Activated CD4-positive, alpha-beta T cell treated with anti-CD3 and anti-CD28 coated beads, Interleukin-2, amount 50 U/mL, for 1 hour (primary cell): ENCODE results near the gene TBRG4.
"Not testable (repeated sequence)": the region's sequence is repeated elsewhere in the genome, so short reads cannot be mapped to it uniquely, and the experiment has no call there.

Source experiments
- DNase-seq: peaks from one replicate; pipeline ENCODE4 v3.0.0-alpha.2; 2020

TBRG4 gene

GRCh38 chr7:45111298-45112223, at the start of gene TBRG4:
Gene TBRG4 (minus strand): TSS chr7:45111697. CDS start chr7:45109237, 2,460 bp downstream.
- DNase-seq: peak; percentile 94

DNA sequence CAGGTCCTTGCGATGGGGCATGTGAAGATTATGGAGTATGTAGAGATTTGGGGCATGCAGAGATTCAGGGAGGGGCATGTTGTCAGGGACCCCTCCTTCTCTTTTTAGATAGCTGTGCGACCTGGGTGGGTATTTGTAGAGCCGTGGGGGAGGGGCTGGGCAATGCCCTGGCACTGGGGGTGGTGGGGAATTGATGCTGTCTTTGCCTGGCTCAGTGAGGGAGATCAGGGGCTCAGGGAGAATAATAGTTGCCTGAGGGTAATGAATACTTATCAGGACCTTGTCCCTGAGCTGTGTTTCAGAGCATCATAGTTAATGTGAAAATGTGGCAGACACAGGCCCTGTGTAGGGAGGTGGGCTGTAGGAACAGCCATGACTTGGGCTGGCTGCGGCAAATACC, 49.6 kb upstream of the TBRG4 start:
- DNase-seq: no peak

DNA sequence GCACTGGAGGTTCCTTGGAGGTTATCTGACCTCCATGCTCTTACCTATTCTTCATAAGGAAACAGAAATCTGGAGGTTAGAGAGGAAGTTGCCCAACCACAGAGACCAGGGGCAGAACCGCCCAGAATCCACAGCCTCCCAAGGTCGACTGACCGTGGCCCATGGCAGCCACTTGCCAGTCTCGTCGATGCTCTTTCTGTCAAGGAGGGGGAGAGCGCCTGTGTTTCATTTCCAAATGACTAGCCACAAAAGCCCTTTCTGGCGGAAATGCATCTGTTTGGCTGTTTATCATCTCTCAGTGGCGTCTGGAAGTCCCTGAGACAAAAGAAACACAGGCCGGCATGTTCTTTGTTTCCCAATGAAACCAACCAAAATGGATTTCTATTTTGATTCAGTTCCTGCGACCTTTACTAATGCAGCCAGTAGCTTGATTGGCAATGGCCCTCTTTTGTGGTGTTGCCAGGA, 49.0 kb upstream of the TBRG4 start:
- no peak for DNase-seq

DNA sequence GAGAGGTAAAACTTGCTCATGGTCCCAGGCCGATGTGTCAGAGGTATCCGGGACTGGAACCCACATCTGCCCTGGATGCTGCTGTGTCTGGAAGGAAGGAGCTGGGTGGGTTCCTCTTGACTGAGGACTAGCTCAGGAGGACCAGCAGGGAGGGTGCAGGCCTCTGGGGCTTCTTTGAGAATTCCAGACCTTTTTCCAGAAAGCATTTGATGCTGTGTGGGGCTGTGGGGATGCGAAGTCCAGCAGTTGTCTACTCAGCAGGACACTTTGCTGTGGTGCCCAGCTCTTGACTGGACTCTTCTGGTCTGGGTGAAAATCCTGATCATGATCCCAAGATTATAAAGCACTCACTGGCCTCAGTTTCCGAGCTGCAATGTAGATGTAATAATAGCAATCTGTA, 47.8 kb upstream of the TBRG4 start:
- no peak for DNase-seq

DNA sequence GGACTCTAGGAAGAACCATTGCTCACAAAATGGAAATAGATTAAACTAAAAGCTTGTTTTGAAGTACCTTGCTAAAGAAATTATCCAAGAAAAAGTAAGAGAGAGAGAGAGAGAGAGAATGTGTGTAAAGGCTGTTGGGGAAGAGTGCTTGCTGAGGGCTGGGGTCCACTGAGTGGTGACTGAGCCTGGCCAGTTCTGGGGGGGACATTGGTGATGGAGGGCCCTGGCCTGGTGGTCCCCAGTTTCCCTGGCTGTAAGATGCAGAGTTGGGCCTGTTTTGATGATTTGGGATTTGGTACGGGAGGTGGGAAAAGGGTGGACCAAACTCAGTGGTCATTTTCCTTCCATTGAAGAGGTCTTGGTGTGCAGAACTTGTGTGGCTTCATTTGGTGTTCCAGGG, 47.0 kb upstream of the TBRG4 start:
- DNase-seq: no peak

DNA sequence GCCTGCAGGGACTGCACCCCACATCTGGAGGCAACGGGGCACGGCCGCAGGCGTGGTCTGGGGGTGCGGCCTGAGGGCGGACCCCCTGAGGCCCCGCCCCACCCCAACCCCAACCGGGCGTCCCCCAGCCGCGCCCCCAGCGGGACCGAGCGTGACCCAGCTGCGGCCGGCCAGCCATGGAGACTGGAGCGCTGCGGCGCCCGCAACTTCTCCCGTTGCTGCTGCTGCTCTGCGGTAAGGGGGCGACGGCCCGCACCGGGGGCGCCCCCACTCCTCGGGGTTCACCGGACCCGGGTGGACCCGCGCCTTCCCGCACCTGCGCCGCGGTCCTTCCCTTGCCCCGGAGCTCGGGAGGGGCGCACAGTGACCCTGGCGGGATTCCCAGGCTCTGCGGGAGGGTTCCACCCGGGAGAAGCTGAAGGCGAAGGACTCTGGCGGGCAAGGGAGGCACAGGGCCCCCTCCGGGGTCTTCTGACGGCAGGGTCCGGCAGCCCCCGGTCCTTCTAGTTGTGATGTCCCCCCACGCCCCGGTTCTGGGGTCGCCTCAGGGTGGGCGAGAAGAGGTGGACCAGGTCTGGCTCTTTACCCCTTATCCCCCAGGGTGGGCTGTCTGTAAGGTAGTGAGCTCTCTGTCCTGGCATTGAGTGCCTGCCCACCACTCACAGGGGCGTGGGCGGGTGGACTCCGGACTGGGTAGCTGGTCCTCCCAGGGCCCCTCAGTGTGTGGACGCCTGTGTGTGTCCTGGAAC, 46.3 kb upstream of the TBRG4 start, which contains the start of gene RAMP3:
Gene RAMP3, plus strand, starts transcription at position 139 of the 749 bp plus-strand sequence. Its CDS starts 38 bp downstream, at position 177.
- no peak for DNase-seq

DNA sequence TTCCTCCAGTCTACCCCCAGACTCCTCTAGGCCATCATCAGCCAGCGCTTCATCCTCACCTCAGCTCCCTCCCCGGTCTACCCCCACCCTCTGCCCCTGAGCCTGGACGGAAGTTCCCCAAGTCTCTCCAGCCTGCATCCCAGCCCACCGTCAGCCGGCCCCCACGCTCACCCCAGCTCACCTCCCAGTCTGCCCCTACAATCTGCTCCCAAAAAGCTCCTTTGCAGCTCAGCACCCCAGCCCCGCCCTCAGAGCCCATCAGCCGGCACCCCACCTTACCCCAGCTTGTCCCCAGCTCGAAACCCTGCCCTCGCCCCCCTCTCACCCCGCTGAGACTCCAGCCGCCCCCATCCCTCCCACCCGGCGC, 45.8 kb upstream of the TBRG4 start:
- no peak for DNase-seq

- no peak for DNase-seq
Measured at GRCh38 chr7:45156516-45157272, 45.2 kb upstream of the TBRG4 start.

DNA sequence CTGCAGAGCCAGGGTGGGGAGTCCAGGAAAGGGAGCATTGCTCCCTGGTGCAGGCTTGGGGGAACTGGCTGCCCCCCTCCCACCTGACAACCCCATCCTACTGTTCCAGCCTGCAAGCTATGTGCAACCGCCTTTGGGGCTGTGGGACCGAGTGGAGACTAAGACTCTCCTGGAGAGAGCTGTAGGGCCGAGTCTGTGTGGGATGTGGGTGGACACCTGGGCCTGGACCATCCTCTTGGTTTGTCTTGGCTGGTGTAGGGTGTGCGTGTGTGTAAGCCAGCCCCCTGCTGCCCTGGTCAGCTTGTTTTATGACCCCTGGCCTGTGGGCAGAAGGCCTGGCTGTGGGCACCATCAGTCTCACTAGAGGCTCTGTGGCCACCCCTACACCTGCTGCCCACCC, 44.4 kb upstream of the TBRG4 start:
- DNase-seq: no peak

- DNase-seq: no peak
Measured at GRCh38 chr7:45155357-45155900, 43.9 kb upstream of the TBRG4 start.

DNA sequence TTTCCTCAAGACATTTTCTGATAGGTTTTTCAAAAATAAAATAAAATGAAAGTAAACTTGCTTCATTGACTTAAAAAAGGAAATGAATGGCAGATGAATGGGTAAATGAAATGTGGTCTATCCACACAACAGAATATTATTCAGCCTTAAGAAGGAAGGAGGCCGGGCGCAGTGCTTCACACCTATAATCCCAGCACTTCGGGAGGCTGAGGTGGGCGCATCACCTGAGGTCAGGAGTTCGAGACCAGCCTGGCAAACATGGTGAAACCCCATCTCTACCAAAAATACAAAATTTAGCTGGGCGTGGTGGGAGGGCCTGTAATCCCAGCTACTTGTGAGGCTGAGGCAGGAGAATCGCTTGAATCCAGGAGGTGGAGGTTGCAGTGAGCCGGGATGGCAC, 42.4 kb upstream of the TBRG4 start:
- DNase-seq: not testable (repeated sequence)

GRCh38 chr7:45153233-45153632, 41.7 kb upstream of the TBRG4 start:
- no peak for DNase-seq

DNA sequence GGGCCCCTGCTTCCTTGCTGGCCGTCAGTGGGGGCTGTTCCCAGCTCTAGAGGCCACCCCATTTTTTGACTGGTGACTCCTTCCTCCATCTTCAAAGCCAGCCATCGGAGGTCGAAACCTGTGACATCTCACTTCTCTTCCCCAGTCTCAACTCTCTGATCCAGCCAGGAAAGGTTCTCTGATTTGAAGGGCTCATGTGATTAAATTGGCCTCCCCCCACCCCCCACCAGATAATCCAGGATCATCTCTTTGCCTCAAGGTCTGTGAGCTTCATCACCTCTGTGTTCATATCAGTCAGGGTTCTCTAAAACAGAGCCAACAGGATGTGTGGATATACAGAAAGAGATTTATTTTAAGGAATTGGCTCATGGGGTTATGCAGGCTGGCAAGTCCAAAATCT, 40.5 kb upstream of the TBRG4 start:
- no peak for DNase-seq

DNA sequence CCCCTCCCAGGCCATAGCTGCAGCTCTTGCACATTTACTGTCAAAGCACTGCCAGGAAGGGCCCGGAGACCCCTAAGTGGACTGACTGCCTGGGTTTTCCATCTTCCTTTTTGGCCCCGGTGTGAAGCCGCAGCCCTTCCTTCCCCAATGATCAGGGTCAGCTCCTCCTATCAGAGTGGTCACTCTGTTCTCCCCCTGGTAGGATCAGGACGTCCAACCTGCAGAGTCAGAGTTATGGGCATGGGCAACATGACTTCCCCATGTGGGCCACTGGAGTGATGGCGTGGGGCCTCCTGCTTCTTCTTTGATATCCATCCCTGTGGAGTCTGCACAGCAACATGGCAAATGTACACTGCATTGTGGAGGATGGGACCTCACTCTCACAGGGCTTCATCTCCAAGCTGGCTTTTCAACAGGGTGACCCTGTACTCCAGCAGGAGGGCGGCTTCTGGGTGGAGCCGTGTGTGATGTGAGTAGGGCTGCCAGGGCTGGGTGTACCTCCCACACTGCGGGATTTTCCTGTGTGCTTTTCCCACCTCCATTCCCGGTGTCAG, 39.7 kb upstream of the TBRG4 start:
- DNase-seq: no peak

DNA sequence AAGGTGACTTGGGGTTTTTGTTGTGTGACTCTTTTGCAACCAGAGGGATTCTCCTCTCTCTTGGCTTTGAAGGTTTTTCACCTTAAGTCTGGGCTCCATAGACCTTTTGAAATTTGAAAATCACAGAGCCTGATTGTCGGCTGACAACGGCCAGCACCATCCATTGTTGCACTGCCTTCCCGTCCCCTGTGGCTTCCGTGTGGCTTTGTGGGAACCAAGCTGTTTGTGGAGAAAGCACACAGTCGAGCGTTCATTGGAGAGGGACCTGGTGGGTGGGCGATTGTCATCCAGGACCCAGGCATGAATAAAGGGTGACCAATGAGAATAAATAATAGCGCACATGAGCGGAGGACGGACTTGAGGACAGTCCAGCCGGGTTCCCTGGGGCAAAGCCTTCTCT, 38.7 kb upstream of the TBRG4 start:
- DNase-seq: no peak

DNA sequence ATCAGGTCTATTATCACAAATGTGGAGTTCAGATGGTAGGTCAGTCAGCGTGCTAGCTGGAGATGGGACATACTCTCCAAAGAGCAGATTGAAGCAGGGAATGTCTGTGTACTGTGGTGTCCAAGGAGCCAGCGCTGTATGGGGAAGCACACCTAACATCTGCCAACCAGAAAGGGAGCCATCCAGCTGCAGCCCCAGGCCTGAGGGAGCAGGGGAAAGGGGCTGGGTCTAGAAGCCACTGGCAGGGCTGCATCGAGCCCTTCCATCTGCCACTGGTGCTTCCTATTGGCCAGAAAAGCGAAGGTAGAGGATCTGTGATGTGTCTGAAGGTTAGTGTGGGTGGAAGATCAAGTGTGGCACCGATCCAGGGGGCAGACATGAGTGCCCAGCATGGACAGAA, 38.1 kb upstream of the TBRG4 start:
- no peak for DNase-seq

- DNase-seq: no peak
Measured at GRCh38 chr7:45148653-45148973, 37.1 kb upstream of the TBRG4 start.

DNA sequence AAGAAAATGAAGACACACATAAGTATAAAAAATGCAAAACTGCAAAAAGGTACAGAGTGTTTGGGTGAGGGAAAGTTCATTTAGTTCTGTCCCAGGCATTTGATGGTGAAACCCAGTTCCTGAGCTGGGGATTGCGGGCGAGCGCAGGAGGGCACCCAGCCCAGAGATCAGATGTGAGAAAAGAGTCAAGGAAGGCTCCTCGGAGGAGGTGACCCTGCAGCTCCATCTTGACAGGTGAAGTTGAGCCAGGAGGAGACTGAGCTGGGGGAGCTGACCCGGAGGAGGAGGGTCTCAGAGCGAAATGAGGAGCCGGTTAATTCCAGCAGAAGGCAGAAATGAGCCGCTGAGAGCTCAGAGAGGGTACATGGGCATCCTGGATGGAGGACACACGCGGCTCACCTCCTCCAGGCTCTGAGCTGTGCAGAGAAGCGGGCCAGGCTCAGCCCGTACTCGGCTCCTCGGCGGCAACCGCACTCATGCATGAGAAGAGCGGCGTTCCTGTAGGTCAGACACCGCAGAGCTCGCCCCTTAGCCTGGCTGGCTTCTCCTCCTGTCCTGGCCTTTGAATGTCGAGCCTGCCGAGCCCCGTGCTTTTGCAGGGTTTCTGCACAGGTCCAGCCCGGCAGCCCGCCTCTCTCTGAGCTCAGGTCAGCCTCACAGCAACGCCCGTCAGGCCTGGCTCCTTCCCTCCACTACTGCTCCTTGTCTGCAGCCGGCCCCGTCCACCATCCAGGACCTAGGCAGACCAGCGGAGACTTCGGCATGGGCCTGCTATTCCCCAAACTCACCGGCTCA, 36.6 kb upstream of the TBRG4 start:
- no peak for DNase-seq

DNA sequence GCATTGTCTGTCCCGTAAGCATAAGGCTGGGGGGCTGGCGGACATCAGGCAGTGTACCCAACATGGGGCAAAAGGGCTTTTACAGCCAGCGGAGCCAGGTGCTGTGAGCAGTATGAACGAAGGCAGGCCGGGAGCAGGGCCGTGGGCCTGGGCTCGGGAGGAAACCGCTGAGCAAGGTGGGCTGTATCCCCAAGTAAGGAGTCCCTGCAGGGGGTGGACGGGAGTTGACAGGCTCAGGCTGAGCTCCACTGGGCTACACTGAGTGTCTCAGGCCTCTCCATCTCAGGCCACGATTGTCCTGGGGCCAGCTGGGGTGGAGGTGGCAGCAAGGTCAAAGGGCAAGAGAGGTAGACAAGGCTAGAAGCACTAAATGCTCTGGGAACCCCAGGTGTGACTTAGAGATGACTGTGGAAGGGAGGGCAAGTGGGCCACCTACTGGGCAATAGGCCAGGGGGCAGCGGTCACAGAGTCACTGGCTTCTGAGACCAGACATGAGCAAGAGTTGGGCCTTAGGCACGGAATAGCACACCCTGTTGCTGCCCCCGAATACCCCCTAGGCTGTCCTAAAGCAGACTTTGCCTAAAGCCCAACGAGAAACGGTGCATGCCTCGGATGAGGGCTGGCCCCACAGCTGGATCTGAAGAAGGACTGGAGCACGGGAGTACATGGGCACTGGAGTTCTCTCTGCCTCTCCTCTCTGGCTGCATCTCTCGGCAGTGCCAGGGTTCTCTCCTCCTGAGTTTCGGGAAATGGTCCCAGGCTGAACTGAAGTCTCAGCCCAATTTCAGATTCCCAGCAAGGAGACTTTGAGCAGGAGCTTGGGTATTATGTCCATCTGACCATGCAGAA, 35.3 kb upstream of the TBRG4 start:
- DNase-seq: no peak

GRCh38 chr7:45145881-45146280, 34.4 kb upstream of the TBRG4 start:
- no peak for DNase-seq

- no peak for DNase-seq
Measured at GRCh38 chr7:45143616-45144015, 32.1 kb upstream of the TBRG4 start.
